IPS-18c (cell line): ENCODE data around the gene PPP2R5C.
A peak's percentile ranks its signal among the peaks of the same experiment; 100 is the strongest.
"Not testable (repeated sequence)": the region's sequence is repeated elsewhere in the genome, so short reads cannot be mapped to it uniquely, and the experiment has no call there.

ENCODE experiments used
- H3K4me3 ChIP-seq: 2 replicates; pipeline ENCODE4 v1.7.0; 2013; ENCODE audit warnings: low read depth, mild to moderate bottlenecking, low read length, moderate library complexity; ENCODE audit not compliant: insufficient read depth
- H3K9me3 ChIP-seq: one replicate; pipeline ENCODE4 v1.6.1; 2013; ENCODE audit warnings: mild to moderate bottlenecking, low read length, moderate library complexity; ENCODE audit not compliant: control insufficient read depth, insufficient read depth

Gene PPP2R5C

DNA sequence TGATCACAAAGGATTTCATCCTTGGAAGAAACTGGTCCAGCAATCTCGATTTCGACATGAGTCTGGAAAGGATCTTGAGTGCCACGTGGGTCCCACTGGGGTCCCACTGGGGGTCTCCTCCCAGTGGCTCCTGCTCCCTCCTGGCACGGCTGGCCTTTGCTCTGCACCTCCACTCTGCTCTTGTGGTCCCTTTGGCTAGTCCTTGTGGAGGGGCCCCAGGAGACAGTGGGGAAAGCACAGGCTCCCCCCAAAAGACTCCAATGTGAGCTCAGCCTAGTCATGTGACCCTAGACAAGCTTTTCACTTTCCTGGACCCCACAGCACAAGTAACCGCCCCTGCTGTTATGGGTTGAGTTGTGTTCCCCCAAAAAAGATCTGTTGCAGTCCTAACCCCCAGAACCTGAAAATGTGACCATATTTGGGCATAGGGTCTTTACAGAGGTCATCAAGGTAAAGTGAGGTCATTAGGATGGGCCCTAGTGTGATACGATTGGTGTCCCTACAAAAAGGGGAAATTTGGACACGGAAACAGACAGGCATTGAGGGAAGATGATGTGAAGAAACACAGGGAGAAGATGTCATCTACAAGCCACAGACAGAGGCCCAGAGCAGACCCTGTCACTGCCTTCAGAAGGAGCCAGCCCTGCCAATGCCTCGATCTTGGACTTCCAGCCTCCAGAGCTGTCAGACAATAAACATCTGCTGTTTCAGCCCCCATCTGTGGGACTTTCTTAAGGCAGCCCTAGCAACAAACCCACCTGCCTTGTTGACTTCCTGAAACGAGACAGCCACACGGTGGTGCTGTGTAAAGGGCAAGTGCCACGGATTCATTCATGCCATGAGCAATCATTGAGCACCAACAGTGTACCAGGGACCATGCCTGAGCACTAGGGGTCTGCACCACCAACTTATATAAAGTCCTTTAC is 23.8 kb upstream of the PPP2R5C start:
- H3K9me3 ChIP-seq = peaks cover 3% of the 10 kb centered on the region
- no peak overlapping the region for H3K4me3 ChIP-seq

DNA sequence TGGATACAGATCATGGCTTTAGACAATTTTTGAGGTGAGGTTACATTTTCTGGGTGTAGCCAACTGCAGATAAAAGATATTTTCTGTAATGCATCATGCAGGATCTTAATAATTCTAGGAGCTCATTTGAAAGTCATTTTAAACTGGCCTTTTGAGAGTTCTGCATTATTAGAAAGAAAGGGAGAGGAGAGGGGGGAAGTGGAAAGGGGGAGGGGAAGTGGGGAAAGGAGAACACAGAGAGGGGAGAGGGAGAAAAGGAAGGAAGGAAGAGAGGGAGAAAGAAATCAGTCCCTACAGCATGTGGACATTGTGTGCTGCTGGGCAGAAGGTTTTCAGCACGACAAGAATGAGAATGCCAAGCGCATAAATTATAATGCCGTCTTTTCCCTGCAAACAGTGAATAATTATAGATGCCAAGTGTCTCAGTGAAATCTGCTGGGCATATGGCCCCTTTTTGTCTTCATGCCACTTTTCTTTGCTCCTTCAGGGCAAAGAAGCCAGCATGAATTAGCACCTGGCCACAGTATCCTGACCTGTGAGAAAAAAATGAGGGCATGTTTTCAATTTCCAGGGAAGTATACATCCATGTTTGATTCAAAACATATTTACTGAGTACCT is 22.7 kb upstream of the PPP2R5C start:
- H3K9me3 ChIP-seq = peaks cover 3% of the 10 kb centered on the region
- H3K4me3 ChIP-seq = no peak overlapping the region

DNA sequence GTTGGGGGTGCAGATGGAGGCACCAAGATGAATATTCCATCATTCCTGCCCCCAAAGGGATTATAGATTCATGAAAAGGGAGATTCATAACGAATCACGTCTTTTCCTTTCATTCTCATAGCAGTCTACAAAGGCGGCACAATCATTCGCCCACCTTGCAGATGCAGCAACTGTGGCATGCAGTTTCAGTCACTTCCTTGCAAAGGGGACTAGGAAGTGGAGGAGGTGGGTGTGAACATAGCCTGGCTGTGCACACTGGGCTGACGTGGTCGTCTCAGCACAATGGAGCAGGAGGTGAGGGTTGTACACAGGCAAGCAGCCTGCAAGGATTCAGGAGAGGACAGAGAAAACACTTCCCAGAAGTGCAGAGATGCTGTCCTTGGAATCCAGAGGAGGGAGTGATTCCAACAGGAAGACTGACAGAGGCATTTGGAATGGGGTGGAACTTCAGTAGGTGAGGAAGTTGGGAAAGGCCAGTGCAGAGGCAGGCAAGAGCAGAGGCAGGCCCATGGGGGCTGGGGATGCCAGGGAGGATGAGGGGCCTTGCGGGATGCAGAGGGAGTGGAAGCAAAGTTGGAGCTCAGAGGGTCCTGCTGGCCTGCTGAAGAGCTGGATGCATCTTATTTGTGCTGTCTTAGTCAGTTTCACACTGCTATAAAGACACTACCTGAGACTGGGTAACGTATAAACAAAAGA is 21.9 kb upstream of the PPP2R5C start:
- Histone ChIP-seq H3K4me3 (no peak overlapping the region), H3K9me3 (peaks cover 3% of the 10 kb centered on the region)

DNA sequence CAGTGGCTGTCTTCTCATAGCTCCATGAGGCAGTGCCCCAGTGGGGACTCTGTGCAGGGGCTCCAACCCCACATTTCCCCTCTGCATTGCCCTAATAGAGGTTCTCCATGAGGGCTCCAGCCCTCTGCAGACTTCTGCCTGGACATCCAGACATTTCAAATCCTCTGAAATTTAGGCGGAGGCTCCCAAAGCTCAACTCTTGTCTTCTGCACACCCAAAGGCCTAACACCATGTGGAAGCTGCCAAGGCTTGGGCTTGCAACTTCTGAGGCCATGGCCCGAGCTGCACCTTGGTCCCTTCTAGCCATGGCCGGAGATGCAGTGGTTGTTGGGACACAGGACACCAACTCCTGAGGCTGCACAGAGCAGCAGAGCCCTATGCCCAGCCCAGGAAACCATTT is 20.5 kb upstream of the PPP2R5C start:
- Histone ChIP-seq H3K4me3 (no peak overlapping the region; the same call in 1 of the 2 replicates), H3K9me3 (peaks cover 3% of the 10 kb centered on the region)

DNA sequence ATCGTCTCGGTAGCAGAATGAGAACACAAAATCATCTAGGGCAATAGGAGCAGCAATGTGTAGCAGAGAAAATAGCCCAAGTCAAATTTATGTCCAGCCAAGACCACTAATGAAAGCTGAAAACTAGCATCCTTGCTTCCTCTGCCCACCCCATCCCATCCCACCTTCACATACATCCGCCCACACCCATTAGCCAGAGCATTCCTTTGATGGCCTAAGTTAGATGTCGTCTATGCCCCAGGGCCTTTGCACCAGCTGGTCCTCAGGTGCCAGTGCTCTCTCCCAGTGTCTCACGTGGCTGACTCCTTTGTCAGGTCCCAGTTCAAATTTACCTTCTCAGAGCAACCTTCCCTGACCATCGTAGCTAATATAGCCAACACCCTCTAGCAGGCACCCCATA is 17.8 kb upstream of the PPP2R5C start:
- H3K4me3 ChIP-seq = no peak overlapping the region
- peaks cover 3% of the 10 kb centered on the region for H3K9me3 ChIP-seq

DNA sequence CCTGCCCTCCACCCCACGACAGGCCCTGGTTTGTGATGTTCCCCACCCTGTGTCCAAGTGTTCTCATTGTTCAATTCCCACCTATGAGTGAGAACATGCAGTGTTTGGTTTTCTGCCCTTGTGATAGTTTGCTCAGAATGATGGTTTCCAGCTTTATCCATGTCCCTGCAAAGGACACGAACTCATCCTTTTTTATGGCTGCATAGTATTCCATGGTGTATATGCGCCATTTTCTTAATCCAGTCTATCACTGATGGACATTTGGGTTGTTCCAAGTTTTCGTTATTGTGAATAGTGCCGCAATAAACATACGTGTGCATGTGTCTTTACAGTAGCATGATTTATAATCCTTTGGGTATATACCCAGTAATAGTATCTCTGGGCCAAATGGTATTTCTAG is 17.1 kb upstream of the PPP2R5C start:
- H3K4me3 ChIP-seq, H3K9me3 ChIP-seq: not testable (repeated sequence)

DNA sequence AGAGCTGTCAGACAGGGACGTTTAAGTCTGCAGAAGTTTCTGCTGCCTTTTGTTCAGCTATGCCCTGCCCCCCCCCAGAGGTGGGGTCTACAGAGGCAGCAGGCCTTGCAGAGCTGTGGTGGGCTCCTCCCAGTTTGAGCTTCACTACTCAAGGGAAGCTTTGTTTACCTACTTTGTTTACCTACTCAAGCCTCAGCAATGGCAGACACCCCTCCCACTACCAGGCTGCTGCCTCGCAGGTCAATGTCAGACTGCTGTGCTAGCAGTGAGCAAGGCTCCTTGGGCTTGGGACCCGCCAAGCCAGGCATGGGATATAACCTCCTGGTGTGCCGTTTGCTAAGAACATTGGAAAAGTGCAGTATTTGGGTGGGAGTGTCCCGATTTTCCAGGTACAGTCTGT is 11.8 kb upstream of the PPP2R5C start:
- H3K4me3 ChIP-seq, H3K9me3 ChIP-seq: not testable (repeated sequence)

DNA sequence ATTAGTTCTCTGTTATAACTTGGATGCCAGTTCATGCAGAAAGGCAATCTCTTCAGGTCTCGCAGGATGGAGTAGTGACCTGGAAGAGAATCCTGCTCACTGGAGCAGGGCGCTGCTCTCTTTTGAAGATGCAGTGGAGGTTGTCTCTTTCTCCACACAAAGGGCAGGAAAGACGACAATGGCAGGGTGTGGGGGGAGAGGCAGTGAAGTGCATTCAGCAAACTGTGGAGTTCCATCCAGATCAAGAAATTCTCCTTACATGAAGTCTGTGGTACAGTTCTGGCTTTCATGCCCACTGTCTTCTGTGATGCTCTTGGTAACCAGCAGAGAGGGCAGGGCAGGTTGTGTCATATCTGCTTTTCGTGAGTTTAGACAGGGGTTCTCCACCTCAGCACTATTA is 6.6 kb upstream of the PPP2R5C start:
- Histone ChIP-seq H3K9me3 (no peaks in the 10 kb centered on the region), H3K4me3 (no peak overlapping the region)

DNA sequence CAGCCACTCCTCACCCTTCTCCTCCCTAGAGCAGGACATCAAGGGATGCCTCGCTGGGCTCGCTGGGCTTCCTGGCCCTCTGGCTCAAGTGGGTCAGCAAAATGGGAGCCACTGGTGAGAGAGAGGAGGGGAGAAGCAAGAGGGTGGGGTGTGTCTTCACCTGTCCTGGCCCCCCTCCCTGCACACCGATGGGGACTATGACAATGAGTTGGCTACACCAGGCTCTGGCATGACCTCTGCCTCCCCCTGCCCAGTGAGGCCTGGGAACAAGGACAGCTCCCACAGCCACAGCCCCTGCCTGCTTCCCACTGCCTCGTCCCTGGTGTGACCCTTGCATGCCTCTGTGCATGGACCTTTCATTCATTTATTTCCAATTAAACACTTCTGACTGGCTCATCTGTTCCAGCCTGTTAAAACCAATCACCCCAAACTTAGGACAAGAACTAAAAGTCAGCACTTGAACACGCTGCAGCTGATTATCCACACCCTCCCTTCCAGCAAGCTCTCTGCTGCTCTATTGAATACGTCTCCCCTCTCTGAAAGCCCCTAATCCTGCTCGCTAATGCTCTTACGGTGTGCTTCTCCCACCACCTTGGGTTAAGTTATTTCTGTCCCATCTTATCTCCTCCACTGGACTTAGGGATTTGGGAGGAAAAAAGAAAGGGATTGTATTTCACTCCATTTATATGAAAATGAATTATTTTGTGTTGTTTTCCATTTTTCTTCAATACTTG is 5.8 kb upstream of the PPP2R5C start:
- no peak overlapping the region for H3K4me3 ChIP-seq
- no peaks in the 10 kb centered on the region for H3K9me3 ChIP-seq

DNA sequence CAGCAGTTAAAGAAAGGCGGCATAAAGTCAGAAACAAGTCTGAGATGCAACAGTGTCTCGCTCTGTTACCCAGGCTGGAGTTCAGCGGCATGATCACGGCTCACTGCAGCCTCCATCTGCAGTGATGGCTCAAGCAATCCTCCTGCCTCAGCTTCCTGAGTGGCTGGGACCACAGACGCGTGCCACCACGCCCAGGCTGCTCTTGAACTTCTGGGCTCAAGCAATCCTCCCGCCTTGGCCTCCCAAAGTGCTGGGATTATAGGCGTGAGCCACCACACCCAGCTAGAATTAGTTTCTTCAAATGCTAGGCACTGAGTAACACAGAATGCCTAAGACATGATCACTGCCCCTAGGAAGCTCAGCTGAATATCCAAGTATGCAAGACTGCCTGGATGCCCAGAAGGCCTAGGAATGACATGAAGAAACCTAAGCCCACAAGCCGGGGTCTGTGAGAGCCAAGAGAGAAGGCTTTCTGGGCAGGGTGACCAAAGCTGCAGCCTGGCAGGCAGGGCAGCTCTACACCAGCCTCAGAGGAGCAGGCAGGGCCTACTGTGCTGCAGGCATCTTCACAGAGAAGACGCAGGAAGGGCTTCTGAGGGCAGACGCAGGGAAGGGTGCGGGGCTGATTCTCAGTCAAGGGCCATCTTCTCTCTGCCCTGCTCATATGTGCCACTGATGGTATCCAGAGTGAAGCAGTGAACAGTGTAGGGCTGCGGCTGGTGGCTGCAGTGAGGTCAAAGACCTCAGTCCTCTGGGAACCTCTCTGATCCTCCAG is 4.3 kb upstream of the PPP2R5C start:
- H3K9me3 ChIP-seq = no peaks in the 10 kb centered on the region
- H3K4me3 ChIP-seq = no peak overlapping the region

DNA sequence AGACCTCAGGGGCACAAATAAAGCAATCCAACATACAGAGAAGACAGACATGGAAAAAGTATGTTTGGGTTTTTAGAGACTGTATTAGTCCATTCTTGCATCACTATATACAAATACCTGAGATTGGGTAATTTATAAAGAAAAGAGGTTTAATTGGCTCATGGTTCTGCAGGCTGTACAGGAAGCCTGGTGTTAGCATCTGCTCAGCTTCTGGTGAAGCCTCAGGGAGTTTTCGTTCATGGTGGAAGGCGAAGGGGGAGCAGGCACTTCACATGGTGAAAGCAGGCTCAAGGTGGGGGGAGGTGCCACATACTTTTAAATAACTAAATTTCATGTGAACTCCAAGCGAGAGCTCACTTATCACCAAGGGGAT is 3.7 kb upstream of the PPP2R5C start:
- Histone ChIP-seq H3K9me3 (no peaks in the 10 kb centered on the region), H3K4me3 (no peak overlapping the region)

DNA sequence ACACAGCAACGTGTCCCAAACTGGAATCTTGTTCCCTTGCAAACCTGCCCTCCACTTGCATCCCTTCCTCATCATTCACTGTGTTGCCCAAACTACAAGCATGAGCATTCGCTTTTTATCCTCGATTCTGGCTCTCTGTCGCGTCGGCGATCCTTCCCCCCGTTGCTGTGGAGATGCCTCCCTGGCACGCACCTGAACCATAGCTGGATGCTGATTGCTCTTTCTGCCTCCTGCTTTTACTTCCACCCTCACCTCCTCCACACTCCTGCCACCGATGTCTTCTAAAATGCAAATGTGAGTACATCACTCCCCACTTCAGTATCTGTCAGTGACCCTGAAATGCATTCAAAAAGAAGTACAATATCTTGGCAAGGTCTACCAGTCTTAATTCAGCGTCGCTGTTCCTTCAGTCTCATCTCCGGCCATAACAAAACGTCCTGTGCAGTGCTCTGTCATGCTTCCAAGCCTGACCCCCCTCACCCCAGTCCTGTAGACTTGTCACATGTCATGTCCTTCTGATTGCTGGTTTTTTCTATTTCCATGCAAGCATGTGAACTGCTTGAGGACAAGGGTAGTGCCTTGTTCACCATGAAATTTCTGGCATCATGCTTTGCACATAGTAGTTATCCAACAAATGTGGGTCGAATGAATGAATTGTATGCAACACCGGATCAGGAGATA is 2.5 kb upstream of the PPP2R5C start:
- H3K4me3 ChIP-seq = no peak overlapping the region
- H3K9me3 ChIP-seq = no peaks in the 10 kb centered on the region

DNA sequence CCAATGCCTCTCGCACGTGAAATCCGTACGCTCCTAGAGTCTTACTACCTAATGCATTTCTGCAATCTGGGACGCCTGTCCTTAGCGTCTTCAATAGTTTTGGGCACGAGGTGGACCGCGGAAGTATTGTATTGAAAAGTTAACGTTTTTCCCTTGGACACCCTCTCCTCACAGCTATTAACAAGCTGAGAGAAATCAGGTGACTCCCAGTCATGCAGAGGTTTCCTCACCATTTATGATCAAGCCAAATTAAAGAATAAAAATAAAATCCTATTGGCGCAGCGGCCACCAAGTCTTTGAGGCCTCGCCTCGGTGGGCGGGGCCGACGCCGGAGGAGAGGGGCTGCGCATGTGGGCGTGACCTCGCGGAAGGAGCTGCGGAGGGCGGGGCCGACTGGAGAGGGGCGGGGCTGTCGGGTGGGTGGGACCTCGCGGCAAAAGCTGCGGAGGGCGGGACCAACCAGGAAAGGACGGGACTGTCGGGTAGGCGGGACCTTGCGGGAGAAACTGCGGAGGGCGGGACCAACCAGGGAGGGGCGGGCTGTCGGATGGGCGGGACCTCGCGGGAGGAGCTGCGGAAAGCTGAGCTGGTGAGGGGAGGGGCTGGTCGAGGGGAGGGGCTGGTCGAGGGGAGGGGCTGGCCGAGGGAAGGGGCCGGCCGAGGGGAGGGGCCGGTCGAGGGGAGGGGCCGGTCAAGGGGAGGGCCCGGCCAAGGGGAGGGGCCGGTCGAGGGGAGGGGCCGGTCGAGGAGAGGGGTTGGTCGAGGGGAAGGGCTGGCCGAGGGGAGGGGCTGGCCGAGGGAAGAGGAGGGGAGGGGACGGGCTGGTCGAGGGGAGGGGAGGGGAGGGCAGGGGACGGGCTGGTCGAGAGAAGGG is 1.1 kb upstream of the PPP2R5C start:
- no peaks in the 10 kb centered on the region for H3K9me3 ChIP-seq
- peak overlapping the region; percentile 38 for H3K4me3 ChIP-seq

DNA sequence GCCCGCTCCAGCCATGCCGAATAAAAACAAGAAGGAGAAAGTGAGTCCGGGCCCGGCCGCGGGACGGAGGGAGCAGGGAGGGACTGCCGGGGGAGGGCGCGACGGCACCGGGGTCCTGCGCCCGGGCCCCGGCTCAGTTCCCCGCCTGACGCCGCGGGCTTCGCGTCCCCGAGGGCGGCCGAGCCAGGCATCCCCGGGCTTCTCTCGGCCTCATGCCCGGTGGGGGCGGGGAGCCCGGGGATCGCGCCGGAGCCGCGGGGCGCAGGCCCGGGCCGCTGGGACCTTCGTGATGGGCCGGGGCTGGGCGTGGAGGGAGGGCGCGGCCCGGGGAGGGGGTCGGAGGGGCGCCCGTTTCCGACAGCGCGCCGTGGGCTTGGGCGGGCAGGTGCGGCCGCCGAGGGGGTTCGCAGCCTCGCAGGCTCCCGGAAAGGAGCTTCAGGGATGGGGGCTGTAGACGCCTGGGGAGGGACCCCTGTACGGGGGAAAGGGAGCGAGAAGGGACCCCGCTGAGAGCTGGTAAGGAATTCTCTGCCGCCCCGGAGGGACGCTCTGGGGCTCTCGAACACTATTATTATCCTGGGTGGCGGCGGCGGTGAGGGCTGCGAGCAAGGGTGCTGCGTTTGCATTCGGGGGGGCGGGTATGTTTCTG is 496 bp downstream of the PPP2R5C start:
- H3K9me3 ChIP-seq = no peaks in the 10 kb centered on the region
- peak overlapping the region; percentile 69 for H3K4me3 ChIP-seq

DNA sequence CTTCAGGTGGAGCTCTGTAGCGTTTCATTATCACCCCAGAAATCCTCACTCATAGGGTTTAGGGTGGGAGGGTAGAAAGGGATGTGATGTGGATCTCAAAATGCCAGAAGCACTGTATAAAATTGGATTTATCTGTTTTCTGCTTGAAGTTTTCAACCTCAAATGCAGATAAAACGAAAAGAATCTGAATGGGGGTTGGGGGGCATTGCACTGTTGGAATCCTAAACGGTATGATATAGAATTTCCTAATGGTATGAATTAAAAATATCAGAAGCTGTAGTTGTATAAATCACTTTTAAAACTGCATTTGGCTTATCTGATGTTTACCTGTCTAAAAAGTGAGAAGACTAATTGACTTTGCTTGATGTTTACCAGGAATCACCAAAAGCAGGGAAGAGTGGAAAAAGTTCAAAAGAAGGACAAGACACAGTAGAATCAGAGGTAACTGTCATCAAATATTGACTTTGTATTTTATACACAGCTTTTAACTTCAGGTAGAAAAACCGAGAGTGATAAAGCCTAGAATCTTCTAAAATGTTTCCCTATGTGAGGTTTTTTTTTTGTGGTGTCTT is 1.1 kb downstream of the PPP2R5C start:
- Histone ChIP-seq H3K4me3 (peak overlapping the region; percentile 69), H3K9me3 (no peaks in the 10 kb centered on the region)
